HG03521 (cell line): ENCODE results near the gene ZDHHC9.

ENCODE experiments used
- ATAC-seq: cut with Tn5 transposase; IDR thresholded peaks from one replicate; pipeline ENCODE4 v1.9.1; 2021; ENCODE audit warnings: mild to moderate bottlenecking, moderate library complexity; ENCODE audit not compliant: unreplicated experiment

The ZDHHC9 gene

DNA sequence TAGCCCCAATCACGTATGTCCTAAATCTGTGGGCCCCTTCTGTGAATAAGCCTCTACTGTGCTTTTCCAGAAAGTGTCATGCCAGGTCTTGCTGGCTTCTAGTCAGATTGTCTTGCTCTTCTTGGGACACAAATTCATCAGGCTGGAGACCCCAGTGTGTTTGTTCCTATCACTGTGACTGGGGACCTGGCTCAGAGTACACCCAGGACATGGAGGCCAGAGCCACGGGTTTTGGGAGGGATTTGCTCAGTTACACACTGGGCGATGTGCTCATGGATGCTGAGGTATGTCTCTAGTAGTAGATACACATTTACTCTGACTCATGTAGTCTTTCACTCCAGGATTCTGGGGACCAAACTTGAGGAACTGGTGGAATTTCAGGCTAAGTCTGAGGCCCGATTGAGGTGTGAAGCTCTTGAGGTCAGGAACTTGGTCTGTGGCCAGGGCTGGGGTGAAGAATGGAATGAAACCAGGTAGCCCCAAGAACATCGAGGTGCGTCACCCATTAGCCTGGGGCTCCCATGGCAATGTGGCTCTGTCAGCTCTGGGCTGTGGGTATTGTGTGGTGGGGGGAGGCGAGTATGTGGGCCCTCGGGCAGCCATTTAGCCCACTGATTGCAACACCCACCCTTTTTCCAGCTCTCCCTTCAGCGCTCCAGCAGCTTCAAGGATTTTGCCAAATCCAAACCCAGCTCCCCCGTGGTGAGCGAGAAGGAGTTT lies 56.2 kb downstream of the ZDHHC9 start:
- no peak for ATAC-seq

DNA sequence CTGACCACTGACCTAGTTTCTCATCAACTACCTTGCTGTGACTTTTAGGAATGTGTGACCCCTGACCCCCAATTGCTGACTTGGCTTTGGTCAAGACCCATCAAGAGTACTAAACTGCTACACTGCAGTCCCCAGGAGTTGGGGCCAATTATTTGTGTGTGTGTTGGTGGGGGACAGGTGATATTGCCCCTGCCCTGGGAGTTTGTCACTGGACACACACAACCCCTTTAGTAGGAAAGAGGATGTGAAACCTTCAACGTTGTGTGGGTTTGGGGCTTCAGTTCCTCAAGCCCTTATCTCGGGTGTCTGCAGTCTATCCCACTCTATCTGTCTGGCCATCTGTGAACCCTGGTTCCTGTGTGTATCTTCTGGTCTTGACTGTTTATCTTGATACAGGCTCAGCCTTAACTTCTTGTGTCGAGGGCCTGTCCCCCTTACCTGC lies 57.5 kb downstream of the ZDHHC9 start:
- ATAC-seq, result peak; percentile 87

DNA sequence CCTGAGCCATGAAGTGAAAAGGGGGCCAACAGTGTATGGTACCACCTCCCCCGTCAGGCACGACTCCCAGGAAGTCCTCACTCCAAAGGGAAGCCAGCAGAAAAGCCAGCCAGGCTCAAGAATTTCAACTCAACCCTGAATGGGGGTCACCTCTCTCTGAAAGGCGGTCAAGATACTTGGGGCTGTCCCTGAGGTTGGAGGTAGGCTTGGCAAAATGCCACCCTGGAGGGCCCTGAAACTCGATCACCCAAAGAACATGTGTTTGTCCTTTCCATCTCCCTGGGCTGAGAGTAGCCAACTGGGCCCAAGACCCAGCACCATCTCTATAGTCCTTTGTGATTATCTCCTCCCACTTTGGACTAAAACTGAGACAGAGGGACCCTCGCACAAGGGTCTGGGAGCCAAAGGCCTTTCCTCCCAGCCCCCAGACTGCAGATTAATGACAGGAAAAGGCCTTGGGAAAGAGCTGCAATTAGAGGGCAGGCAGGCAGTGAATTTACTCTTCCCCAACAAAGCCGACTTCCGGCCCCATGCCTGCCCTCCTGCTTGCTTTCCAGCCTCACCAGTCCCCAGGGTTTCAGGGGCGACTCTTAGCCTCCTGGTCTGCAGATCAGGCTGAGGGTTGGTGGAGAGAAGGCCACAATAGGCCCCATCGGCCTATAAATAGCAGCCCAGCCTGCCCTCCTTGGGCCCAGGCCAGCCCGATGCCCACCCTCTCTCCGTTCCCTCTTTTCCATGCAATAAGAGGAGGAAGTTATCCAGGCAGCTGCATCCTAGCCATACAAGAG lies 58.3 kb downstream of the ZDHHC9 start:
- ATAC-seq, result no peak

GRCh38 chrX:129784371-129784770 lies 59.3 kb downstream of the ZDHHC9 start:
- ATAC-seq, result no peak

DNA sequence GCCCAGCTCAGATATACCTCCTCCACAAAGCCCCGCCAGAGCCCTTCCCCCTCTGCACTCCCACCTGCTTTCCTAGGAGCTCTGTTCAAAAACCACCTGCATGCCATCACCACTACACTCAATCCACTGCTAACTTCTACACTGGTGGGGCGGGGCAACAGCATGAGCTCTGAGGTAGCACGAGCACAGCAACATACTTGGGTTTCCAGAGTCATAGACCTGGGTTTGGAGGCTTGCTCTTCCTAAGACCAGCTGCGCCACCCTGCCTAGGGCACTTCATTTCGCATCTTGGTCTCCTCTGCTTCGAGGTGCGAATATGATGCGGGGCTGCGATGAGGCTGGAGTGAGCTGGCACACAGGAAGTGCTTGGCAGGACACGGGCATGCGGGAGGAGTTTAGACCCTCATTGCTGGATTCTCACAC lies 60.4 kb downstream of the ZDHHC9 start:
- ATAC-seq, result no peak

DNA sequence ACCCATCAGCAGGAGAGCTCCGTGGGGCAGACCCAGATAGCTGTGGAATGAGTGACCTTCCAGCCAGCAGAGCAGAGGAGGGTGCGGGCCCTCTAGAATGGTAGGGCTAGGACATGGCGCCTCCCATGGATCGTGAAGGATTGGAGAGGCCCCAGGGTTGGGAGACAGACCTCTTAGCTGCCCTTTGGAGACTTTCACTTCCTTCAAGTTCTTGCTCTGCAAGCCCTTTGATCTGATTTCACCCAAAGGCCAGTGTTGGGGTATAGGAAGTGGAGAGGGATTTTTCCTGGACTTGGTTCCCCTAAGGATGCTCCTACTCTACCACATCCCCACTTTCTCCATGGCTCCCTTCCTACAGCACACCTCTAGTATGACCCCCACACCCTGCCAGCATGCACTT lies 61.0 kb downstream of the ZDHHC9 start:
- ATAC-seq, result no peak

DNA sequence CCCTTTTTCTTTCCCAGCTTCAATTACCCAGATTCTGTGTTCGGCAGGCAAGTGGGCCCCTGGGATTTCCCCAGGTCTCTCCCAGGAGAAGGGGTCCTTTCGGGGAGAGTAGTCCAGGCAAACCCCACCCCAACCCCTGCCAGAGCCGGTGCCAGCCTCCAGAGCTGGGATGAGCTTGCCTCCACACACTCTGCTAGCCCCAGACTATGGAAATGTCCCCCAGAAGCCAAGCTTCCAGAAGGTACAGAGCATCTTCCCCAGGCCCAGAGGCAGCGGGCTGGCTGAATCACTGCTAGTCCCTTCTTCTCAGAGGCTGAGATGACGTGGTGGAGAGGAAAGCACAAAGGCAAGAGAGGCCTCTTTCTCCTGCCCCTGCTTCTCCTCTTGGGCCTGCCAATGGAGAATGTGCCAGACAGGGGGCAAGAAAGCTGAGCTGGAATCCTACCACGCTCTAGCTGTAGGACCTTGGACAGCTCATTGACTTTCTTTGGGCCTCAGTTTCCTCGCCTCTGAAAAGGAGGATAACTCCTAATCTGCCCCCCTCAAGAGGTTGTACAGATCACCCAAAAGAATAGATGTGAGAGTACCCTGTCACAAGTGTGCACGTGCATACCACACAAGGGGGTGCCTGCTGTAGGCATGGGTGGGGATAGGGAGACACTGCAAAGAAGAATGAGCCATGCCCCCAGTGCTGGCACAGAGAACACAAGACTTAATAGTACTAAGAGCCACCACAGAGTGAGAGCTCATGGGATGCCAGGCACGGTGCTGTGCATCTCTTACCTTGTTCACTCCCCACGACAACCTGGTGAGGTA lies 61.8 kb downstream of the ZDHHC9 start:
- ATAC-seq, result no peak

DNA sequence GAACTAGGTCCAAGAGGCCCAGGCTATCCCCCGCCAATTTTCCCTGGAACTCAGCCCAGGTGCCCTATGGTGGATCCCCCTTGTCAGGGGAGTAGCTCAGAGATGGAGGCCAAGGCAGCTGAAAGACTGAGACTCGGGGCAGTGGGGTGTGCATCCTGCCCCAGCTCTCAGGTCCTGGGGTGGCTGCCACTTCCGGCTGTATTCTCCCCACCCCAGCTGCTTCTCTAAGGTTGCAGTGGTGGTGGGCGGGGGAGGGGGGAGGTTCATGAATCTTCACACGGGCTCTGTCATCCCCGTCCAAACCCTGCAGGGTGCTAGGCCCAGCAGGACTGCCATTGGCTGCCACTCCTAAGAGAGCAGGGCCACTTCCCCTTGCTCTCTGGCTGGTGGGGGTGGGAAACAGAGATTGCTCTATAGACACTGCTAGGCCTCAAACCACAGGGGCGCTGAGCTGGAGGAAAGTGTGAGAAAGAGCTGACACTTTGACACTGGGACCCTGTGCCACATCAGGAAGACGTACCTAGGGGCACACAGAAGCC lies 62.5 kb downstream of the ZDHHC9 start:
- peak; percentile 75 for ATAC-seq

GRCh38 chrX:129780441-129781105 lies 63.1 kb downstream of the ZDHHC9 start:
- no peak for ATAC-seq

DNA sequence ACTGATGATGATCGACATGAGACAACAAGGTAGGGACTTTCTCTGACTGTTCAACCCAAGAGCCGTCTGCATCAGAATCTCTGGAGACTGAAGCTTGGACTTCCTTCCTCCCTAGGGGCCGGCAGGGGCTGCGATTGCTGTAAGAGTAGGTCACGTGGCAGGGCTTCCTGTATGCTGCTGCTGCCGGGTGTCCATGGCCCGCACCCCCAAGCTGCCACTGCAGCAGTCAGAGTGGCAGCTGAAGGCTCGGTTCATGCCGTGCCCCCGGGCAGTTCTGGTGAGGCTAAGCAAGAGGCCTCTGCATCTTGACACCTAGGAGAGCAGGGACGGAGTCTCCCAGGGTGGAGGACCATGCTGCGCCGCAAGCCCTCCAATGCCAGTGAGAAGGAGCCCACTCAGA lies 63.9 kb downstream of the ZDHHC9 start, which contains the start of gene SASH3:
Gene SASH3, plus strand, starts transcription at position 203 of the 400 bp plus-strand sequence. Its CDS starts 149 bp downstream, at position 352.
- ATAC-seq, result peak; percentile 24

- no peak for ATAC-seq
Measured at GRCh38 chrX:129779086-129779672, 64.5 kb downstream of the ZDHHC9 start.

- no peak for ATAC-seq
Measured at GRCh38 chrX:129777218-129778030, 66.3 kb downstream of the ZDHHC9 start.

- no peak for ATAC-seq
Measured at GRCh38 chrX:129773649-129774458, 69.8 kb downstream of the ZDHHC9 start.

- peak; percentile 54 for ATAC-seq
Measured at GRCh38 chrX:129772796-129773431, 70.8 kb downstream of the ZDHHC9 start.

DNA sequence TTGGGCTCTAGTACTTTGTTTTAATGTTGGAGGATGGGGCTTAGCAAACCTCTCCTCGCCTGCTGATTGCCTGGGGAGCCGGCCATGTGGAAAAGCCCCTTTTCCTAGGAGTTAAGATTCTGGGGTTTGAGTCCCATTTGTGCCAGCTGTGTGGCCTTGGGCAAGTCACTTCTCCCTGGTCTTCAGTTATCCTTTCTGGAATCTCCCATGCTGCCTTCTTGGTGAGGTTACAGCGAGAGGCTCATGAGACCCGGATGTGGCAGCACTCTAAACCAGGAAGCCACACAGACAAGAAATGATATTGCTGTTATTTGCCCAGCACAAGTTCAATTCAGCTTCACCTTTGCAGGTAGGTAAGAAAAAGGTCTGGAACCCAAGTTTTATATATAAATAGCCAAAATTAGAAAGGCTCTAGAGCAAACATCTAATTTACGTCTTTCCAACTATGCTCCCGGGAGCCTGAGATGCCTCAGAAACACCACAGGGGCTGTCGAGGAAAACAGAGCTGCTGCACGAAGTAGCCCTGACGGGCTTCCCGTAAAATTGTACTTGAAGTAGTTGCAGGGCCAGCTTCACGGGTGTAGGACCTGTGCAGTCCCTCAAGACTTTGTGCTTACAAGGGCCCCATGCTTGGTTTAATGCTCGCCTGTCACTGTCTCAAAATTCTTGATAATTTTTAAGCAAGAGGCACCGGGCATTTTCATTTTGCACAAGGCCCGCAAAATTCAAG lies 72.3 kb downstream of the ZDHHC9 start:
- ATAC-seq, result no peak

- peak; percentile 44 for ATAC-seq
Measured at GRCh38 chrX:129769467-129770154, 74.1 kb downstream of the ZDHHC9 start.
